ENCODE measurements around the gene ZNF282.

GRCh38 chr7:149166630-149167352 lies 28.6 kb upstream of the ZNF282 start:
- TF ChIP-seq EZH2 (IDR thresholded peaks at IDR 0.05; ENCODE audit: low read length, unreplicated experiment) (no peak), CTCF (conservative IDR thresholded peaks at IDR 0.05; ENCODE audit: low read depth, low read length) (no peak), EZH2phosphoT487 (IDR thresholded peaks at IDR 0.05; ENCODE audit: borderline replicate concordance, low read length) (no peak)
